ENCODE results near the gene BRIP1. TPM values are rescaled to one million over a fixed set of nuclear protein-coding genes. Genes with fewer than 3 reads are reported as not detected.

The BRIP1 gene
- total RNA-seq, 1 experiment from 2014 or later, result 20.2 TPM

DNA sequence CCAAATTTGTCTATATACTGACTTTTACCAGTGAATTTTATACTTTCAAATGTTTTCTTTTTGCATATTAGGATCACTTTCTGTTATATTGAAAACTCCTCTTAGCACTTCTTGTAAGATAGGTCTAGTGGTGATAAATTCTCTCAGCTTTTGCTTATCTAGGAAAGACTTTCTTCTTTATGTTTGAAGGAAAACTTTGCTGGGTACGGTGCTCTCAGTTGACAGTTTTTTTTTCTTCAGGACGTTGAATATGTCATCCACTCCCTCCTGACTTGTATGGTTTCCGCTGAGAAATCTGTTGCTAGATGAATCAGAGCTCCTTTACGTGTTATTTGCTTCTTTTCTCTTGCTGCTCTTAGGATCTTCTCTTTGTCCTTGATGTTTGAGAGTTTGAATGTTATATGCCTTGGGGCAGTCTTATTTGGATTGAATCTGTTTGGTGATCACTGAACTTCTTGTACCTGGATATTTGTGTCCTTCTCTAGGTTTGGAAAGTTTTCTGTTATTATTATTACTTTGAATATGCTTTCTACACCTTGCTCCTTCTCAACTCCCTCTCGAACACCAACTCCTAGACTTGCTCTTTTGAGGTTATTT is 228.3 kb downstream of the BRIP1 start:
- no peak overlapping the region for H4K5ac ChIP-seq (ENCODE audit: insufficient read length, low read depth, low read length)
- H3K14ac ChIP-seq (ENCODE audit: insufficient read depth, low read length), result no peak overlapping the region
- H3K27ac Mint-ChIP-seq, result no peak overlapping the region; a peak in 1 of 7 replicates
- H2BK5ac ChIP-seq (ENCODE audit: insufficient read length, low read length), result no peak overlapping the region
- peaks cover 3 to 4% of the 10 kb centered on the region in 2 experiments for H3K9me3 Mint-ChIP-seq
- H3K79me1 ChIP-seq (ENCODE audit: insufficient read depth, low read depth, low read length, poor library complexity, severe bottlenecking), result no peaks in the 10 kb centered on the region
- TF ChIP-seq, protein P1, sequence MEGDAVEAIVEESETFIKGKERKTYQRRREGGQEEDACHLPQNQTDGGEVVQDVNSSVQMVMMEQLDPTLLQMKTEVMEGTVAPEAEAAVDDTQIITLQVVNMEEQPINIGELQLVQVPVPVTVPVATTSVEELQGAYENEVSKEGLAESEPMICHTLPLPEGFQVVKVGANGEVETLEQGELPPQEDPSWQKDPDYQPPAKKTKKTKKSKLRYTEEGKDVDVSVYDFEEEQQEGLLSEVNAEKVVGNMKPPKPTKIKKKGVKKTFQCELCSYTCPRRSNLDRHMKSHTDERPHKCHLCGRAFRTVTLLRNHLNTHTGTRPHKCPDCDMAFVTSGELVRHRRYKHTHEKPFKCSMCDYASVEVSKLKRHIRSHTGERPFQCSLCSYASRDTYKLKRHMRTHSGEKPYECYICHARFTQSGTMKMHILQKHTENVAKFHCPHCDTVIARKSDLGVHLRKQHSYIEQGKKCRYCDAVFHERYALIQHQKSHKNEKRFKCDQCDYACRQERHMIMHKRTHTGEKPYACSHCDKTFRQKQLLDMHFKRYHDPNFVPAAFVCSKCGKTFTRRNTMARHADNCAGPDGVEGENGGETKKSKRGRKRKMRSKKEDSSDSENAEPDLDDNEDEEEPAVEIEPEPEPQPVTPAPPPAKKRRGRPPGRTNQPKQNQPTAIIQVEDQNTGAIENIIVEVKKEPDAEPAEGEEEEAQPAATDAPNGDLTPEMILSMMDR (conservative IDR thresholded peaks at IDR 0.05), result no peak
- no peaks in the 10 kb centered on the region for H3K4me1 Mint-ChIP-seq
- H2AFZ ChIP-seq (ENCODE audit: low read length), result no peak overlapping the region
- H3K79me2 ChIP-seq (ENCODE audit: insufficient read depth, low read length), result no peaks in the 10 kb centered on the region
- H3K56ac ChIP-seq (ENCODE audit: insufficient read length, low read depth, low read length), result no peak overlapping the region
- H3K9ac ChIP-seq (ENCODE audit: extremely low read depth, insufficient read length, low read length), result no peak overlapping the region
- no peak overlapping the region for H3K4me2 ChIP-seq (ENCODE audit: insufficient read depth, insufficient read length, low read length)
- H4K91ac ChIP-seq (ENCODE audit: insufficient read length, low read depth, low read length), result no peak overlapping the region
- no peak overlapping the region for H2BK120ac ChIP-seq (ENCODE audit: low read depth, low read length, poor library complexity, severe bottlenecking)
- H3K4ac ChIP-seq (ENCODE audit: low read depth, low read length), result no peak overlapping the region
- no peak overlapping the region for H3K18ac ChIP-seq (ENCODE audit: insufficient read length, low read depth, low read length)
- H3K36me3 Mint-ChIP-seq (ENCODE audit: insufficient read depth in 1 of 3, low read depth in 3 of 3), result no peaks in the 10 kb centered on the region
- no peak overlapping the region for H3K27ac ChIP-seq (ENCODE audit: insufficient read length, low read depth, low read length)
- no peaks in the 10 kb centered on the region for H3K9me3 ChIP-seq (ENCODE audit: control insufficient read depth, low read depth, low read length)
- no peaks in the 10 kb centered on the region for H3K4me1 ChIP-seq (ENCODE audit: insufficient read depth, low read length)
- H3K27me3 Mint-ChIP-seq (ENCODE audit: low read depth), result no peaks in the 10 kb centered on the region; the same call in 1 of the 2 replicates
- no peak overlapping the region for H2BK20ac ChIP-seq (ENCODE audit: low read depth, low read length, poor library complexity, severe bottlenecking)
- no peak overlapping the region for H2BK12ac ChIP-seq (ENCODE audit: insufficient read length, low read depth, low read length)
- H4K20me1 ChIP-seq (ENCODE audit: control insufficient read depth, insufficient read depth, insufficient read length), result no peaks in the 10 kb centered on the region
- no peak overlapping the region for H3K4me3 Mint-ChIP-seq
- WGBS (ENCODE audit: extremely low coverage, insufficient read length, low lambda C conversion rate), result no CpG with 5 or more reads among the region's 5 CpGs
- H4K8ac ChIP-seq (replicated peaks; ENCODE audit: insufficient read length, low read depth, low read length), result no peak overlapping the region
- no peaks in the 10 kb centered on the region for H3K23me2 ChIP-seq (ENCODE audit: insufficient read length, low read depth, low read length, poor library complexity, severe bottlenecking)
- H3K23ac ChIP-seq (ENCODE audit: insufficient read length, low read depth, low read length), result no peak overlapping the region
- no peak overlapping the region for H3T11ph ChIP-seq (ENCODE audit: low read length)
- no peaks in the 10 kb centered on the region for H3K27me3 ChIP-seq (ENCODE audit: insufficient read depth, low read length)
- no peak overlapping the region for H2BK15ac ChIP-seq (ENCODE audit: low read depth, low read length)
- DNase-seq, result no peak
- H2AK5ac ChIP-seq (ENCODE audit: insufficient read length, low read length), result no peak overlapping the region
